NCI-H2081 treated with DMSO at 0.1 percent for 48 hours (cell line): ENCODE results near the gene GARIN5B.

Experiments
- DNase-seq: peaks from one replicate; lab custom pipeline; 2025; lab: John Stamatoyannopoulos, UW

Gene GARIN5B

GRCh38 chr19:55322204-55322885 is 40.7 kb downstream of the GARIN5B start:
- DNase-seq, result no peak

DNA sequence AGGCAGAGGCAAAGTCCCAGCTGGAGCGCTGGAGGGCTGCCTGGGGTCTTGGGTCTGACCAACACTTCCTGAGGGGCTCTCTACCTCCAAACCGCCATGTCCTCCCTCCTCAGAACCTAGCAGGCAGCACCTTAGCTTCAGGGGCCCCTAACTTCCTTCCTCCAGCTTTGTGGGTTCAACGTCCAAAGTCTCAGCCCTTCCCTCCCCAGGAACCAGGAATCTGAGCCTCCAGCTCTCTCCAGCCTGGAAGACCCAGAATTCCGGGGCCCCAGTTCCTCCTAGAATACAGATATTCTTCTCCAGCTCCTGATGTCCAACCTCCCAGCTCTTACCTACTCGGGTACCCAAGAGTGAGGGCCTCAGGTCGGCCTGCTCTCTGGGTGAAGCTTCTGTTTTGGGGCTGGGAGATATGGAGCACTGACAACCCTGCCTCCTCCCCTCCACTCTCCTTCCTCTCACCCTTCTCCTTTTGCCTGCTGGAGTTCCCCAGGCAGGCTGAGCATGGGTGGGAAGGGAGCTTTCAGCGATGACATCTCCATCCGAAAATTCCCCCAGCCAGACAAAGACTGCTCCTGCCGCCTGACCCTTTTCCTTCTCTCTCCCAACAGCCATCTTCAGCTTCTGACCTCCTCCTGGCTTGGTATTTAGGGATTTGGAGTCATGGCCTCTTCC is 41.5 kb downstream of the GARIN5B start:
- no peak for DNase-seq

DNA sequence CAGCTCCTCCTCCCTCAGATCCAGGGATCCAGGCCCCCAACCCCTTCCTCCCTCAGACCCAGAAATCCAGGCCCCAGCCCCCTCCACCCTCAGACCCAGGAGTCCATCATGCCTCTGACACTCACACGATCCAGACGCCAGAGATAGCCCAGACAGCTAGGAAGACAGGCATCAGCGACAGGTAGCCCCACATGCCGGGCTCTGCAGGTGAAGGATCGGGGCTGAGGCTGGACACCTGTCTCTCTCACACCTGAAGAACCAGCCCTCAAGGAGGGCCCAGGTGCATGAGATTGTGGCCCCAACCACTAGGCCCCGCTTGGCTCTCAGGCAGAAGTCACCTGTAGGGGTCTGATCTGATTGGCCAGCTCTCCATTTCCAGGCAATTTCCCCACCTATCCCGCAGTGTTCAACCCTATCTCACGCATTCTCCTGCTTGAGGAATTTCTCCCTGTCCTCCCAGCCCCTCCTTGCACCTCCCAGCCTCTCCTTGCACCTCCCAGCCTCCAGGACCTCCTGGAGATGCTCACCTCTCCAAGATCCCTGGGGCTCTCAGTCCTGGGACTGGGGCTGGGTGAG is 42.1 kb downstream of the GARIN5B start:
- DNase-seq, result no peak

GRCh38 chr19:55319785-55320184 is 43.3 kb downstream of the GARIN5B start:
- DNase-seq, result no peak

- DNase-seq, result no peak
Observed at GRCh38 chr19:55316646-55317045, 46.4 kb downstream of the GARIN5B start.

GRCh38 chr19:55315956-55316525 is 47.0 kb downstream of the GARIN5B start:
- no peak for DNase-seq

GRCh38 chr19:55314396-55314795 is 48.7 kb downstream of the GARIN5B start:
- DNase-seq, result no peak

DNA sequence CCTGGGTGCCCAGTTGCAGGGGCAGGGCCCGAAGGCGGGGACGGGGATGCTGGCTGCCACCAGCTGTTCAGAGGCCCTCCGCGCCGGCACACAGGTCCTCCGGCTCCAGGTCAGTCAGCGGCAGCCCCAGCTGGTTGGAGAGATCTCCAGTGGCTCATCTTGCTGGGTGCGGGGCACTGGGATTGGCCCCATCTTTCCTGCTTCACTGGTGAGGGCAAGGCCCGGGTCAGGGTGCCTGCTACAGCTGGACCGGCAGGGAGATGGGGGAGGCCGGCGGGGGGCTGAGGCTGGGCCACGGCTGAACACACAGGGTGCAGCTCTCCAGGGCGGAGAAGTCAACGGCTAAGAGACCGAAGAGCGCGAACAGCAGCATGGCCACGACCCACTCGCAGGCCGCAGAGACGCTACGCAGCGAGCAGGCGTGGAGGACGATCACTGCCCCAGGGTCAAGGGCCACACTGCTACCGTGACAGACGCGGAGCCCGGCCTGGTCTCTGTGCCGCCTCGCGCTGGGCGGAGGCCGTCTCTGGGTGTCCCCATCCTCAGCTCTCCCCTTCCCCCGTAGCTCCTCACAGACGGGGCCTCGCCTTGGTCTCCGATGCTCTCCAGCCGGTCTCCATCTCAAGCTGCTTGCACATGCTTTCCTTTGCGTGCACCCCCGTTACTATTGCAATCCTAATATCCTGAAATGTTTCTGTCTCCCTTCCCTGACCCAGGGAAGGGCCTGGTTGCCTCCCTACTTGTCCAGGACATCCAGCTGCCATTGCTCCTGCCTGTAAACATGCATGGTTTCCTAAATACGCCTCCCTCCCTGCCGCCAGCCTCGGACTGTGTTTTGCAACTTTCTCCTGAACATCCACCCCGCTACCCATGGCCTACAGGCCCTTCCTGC is 50.2 kb downstream of the GARIN5B start:
- DNase-seq, result no peak

- no peak for DNase-seq
Observed at GRCh38 chr19:55311797-55312196, 51.3 kb downstream of the GARIN5B start.

- DNase-seq, result no peak
Observed at GRCh38 chr19:55311397-55311796, 51.7 kb downstream of the GARIN5B start.

DNA sequence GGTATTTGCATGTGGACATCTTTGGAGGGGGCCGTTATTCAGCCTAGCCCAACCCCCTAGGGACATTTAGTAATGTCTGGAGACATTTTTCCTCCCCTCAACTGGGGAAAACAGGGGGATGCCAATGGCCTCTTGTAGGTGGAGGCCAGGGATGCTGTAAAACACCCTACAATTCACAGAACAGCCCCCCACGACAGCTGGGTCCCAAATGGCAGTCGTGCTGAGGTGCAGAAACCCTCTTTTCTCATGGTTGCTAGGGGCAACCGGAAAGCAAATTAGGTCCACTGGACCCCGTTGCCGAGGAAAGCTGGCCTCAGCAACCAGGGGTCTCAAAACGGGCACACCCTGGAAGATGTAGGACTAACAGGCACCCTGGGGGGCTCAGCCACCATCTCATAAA is 52.6 kb downstream of the GARIN5B start:
- no peak for DNase-seq

GRCh38 chr19:55309448-55309847 is 53.6 kb downstream of the GARIN5B start:
- no peak for DNase-seq

DNA sequence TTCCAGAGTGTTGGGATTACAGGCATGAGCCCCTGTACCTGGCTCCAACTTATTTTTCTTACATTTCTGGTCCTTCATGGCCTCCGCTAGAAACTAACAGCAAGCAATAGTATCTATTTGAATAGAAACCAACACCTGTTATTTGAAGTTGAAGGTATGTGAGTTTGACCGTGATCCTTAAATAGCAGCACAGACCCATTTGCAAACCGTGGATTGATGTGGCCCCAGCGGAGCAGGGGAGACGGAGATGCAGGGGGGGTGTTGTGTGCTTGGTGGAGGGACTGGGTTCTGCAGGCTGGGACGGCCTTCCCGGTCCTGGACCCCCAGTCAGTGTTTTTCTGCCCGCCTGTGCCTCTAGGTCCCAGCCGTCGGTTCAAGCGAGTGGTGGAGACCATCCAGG is 54.8 kb downstream of the GARIN5B start:
- no peak for DNase-seq

- no peak for DNase-seq
Observed at GRCh38 chr19:55306712-55307111, 56.3 kb downstream of the GARIN5B start.

DNA sequence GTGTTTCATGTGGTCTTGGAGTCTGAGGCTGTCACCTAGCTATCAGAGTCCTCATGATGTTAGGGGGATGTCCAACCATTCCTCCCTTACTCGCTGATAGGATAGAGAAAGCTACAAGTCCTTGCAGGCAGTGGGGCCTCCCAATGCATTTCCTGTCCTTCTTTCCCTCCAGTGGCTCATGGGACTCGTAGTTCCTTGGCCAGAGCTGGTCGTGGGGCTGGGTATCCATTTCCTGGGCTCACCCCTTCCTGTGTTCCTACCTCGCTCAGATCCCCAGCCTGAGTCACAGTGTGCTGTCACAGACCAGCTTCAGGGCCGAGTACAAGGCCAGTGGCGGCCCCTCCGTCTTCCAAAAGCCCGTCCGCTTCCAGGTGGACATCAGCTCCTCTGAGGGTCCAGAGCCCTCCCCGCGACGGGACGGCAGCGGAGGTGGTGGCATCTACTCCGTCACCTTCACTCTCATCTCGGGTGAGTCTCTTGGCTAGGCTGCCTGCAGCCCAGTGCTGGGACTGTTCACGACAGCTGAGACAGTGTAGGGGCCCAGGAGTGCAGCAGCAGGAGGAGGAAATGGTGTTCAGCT is 57.0 kb downstream of the GARIN5B start:
- no peak for DNase-seq

GRCh38 chr19:55305491-55305890 is 57.6 kb downstream of the GARIN5B start:
- no peak for DNase-seq

DNA sequence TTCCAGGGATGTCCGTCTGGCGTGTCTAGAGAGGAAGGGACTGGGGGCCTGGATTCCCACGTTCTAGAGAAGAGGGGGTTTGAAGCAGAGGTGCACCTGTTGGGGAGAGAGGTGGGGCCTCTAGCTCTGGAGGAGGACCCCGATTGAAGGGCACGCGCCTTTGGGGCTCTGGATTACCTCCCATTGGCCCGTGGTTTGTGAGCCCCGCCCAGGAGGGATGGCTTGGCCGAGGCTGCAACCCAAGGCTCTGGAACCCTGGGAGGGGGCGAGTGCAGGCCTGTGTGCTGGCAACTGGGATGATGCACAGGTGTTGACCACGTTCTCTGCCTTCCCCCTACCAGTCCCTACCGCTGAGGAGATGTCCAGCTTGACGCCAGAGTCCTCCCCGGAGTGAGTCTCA is 58.1 kb downstream of the GARIN5B start:
- DNase-seq, result no peak
